ENCODE results near the gene ENAM.

ENAM gene

GRCh38 chr4:70674731-70675130, 46.2 kb downstream of the ENAM start:
- ATAC-seq: no peak
- TF ChIP-seq ZNF565 (CRISPR knock-in tag; conservative IDR thresholded peaks at IDR 0.05; ENCODE audit: low read depth) (no peak), SNAI2 (CRISPR knock-in tag; IDR thresholded peaks at IDR 0.05) (no peak), RARB (CRISPR knock-in tag; IDR thresholded peaks at IDR 0.05) (no peak), TOX (CRISPR knock-in tag; IDR thresholded peaks at IDR 0.05; ENCODE audit: borderline replicate concordance) (no peak), ZFP30 (CRISPR knock-in tag; IDR thresholded peaks at IDR 0.05) (no peak), ARNTL (CRISPR knock-in tag; IDR thresholded peaks at IDR 0.05; ENCODE audit: borderline replicate concordance, low read depth) (no peak), POU6F1 (CRISPR knock-in tag; IDR thresholded peaks at IDR 0.05; ENCODE audit: borderline replicate concordance, low read depth) (no peak), CREB5 (CRISPR knock-in tag; IDR thresholded peaks at IDR 0.05; ENCODE audit: low read depth) (no peak), TSHZ2 (CRISPR knock-in tag; IDR thresholded peaks at IDR 0.05) (no peak), ESRRG (CRISPR knock-in tag; IDR thresholded peaks at IDR 0.05) (no peak), TCF4 (CRISPR knock-in tag; IDR thresholded peaks at IDR 0.05; ENCODE audit: borderline replicate concordance) (no peak), CSRNP3 (CRISPR knock-in tag; IDR thresholded peaks at IDR 0.05) (no peak), CSDC2 (CRISPR knock-in tag; IDR thresholded peaks at IDR 0.05) (no peak)

- no peak for ATAC-seq
- no peak for TF ChIP-seq TSHZ2 (CRISPR knock-in tag; IDR thresholded peaks at IDR 0.05)
- no peak for TF ChIP-seq SNAI2 (CRISPR knock-in tag; IDR thresholded peaks at IDR 0.05)
- no peak for TF ChIP-seq ZFP3 (CRISPR knock-in tag; IDR thresholded peaks at IDR 0.05)
- no peak for TF ChIP-seq CREB5 (CRISPR knock-in tag; IDR thresholded peaks at IDR 0.05; ENCODE audit: low read depth)
- TF ChIP-seq ZNF565 (CRISPR knock-in tag; conservative IDR thresholded peaks at IDR 0.05; ENCODE audit: low read depth): no peak
- TF ChIP-seq RARB (CRISPR knock-in tag; IDR thresholded peaks at IDR 0.05): no peak
- TF ChIP-seq TCF4 (CRISPR knock-in tag; IDR thresholded peaks at IDR 0.05; ENCODE audit: borderline replicate concordance): no peak
- no peak for TF ChIP-seq ZFP30 (CRISPR knock-in tag; IDR thresholded peaks at IDR 0.05)
- no peak for TF ChIP-seq TOX (CRISPR knock-in tag; IDR thresholded peaks at IDR 0.05; ENCODE audit: borderline replicate concordance)
- no peak for TF ChIP-seq CSDC2 (CRISPR knock-in tag; IDR thresholded peaks at IDR 0.05)
- no peak for TF ChIP-seq GLIS3 (CRISPR knock-in tag; IDR thresholded peaks at IDR 0.05)
- TF ChIP-seq OSR1 (CRISPR knock-in tag; IDR thresholded peaks at IDR 0.05): no peak
- no peak for TF ChIP-seq POU6F1 (CRISPR knock-in tag; IDR thresholded peaks at IDR 0.05; ENCODE audit: borderline replicate concordance, low read depth)
- TF ChIP-seq PPARA (CRISPR knock-in tag; IDR thresholded peaks at IDR 0.05; ENCODE audit: borderline replicate concordance): no peak
- no peak for TF ChIP-seq ISL1 (CRISPR knock-in tag; IDR thresholded peaks at IDR 0.05)
- no peak for TF ChIP-seq ZNF70 (CRISPR knock-in tag; IDR thresholded peaks at IDR 0.05)
- TF ChIP-seq ZC3H10 (CRISPR knock-in tag; IDR thresholded peaks at IDR 0.05): no peak
- no peak for TF ChIP-seq CSRNP3 (CRISPR knock-in tag; IDR thresholded peaks at IDR 0.05)
- no peak for TF ChIP-seq PATZ1 (CRISPR knock-in tag; IDR thresholded peaks at IDR 0.05; ENCODE audit: borderline replicate concordance)
Observed at GRCh38 chr4:70676554-70677090, 48.1 kb downstream of the ENAM start.

All from SK-N-SH treated with all-trans-retinoic acid at 6 μM for 48 hours (cell line).